Mesodermal cell (in vitro differentiated cells): ENCODE measurements around the gene CACNA1B.
"Not testable (repeated sequence)": the region's sequence is repeated elsewhere in the genome, so short reads cannot be mapped to it uniquely, and the experiment has no call there.

ENCODE experiments used
- H3K27ac ChIP-seq: 2 replicates; pipeline ENCODE4 v1.7.0; 2013; ENCODE audit warnings: mild to moderate bottlenecking, low read depth, low read length, moderate library complexity; ENCODE audit not compliant: severe bottlenecking
- H3K36me3 ChIP-seq: 2 replicates; pipeline ENCODE4 v1.7.1; 2013; ENCODE audit warnings: mild to moderate bottlenecking, low read length, moderate library complexity; ENCODE audit not compliant: control insufficient read depth, insufficient read depth
- H3K4me1 ChIP-seq: one replicate; pipeline ENCODE4 v1.7.1; 2013; ENCODE audit warnings: mild to moderate bottlenecking, low read length; ENCODE audit not compliant: insufficient read depth, control insufficient read depth, poor library complexity, severe bottlenecking
- H3K4me3 ChIP-seq: 2 replicates; pipeline ENCODE4 v1.7.0; 2013; ENCODE audit warnings: low read length, control low read depth, mild to moderate bottlenecking; ENCODE audit not compliant: insufficient read depth, poor library complexity, severe bottlenecking; ENCODE audit errors: extremely low read depth
- H3K9me3 ChIP-seq: 2 replicates; pipeline ENCODE4 v1.7.1; 2013; ENCODE audit warnings: mild to moderate bottlenecking, low read length, moderate library complexity; ENCODE audit not compliant: control insufficient read depth
- WGBS, 2 experiments: methylation state at CpG; one replicate each; pipeline ENCODE4 v1.1.5; 2013; ENCODE audit warnings: missing lambda C conversion rate in 2 of 2; ENCODE audit not compliant: insufficient coverage in 2 of 2; 5-methylcytosine and 5-hydroxymethylcytosine counted together

The CACNA1B gene

GRCh38 chr9:138120511-138121437, 243.2 kb downstream of the CACNA1B start:
- H3K4me1 ChIP-seq = no peaks in the 10 kb centered on the region
- H3K27ac ChIP-seq = no peak overlapping the region
- H3K36me3 ChIP-seq = no peaks in the 10 kb centered on the region
- WGBS, 2 experiments = 88 to 90% methylated on average over 27 to 29 of the region's 36 CpGs
- H3K9me3 ChIP-seq = peaks cover 43% of the 10 kb centered on the region
- no peak overlapping the region for H3K4me3 ChIP-seq

- no peaks in the 10 kb centered on the region for H3K4me1 ChIP-seq
- WGBS, 2 experiments = 88 to 92% methylated on average over 26 of the region's 32 CpGs
- no peak overlapping the region for H3K4me3 ChIP-seq
Measured at GRCh38 chr9:138121438-138122050, 244.0 kb downstream of the CACNA1B start.

DNA sequence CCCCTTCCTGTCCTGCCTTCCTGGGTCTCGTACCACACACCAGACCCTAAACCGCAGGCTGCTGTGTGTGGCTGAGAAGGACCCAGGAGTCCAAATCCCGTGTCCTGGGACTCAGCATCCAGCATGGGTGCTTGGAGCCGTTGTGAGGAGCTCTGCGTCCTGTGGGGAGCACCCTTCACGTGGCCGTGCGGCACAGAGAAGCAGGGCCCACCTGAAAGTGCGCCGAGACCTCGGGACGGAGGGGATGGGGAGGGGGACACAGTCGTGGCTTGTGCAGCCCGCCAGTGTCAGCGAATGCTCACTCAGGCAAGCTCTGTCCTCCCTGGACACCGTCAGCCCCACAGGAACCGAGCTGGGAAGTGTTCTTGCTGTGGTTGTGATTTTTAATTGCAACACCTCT, 244.6 kb downstream of the CACNA1B start:
- WGBS, 2 experiments = 80 to 86% methylated on average over 8 to 13 of the region's 17 CpGs
- H3K9me3 ChIP-seq = peaks cover 43% of the 10 kb centered on the region
- H3K4me1 ChIP-seq = no peaks in the 10 kb centered on the region
- H3K27ac ChIP-seq = no peak overlapping the region
- no peak overlapping the region for H3K4me3 ChIP-seq
- no peaks in the 10 kb centered on the region for H3K36me3 ChIP-seq

More at GRCh38 chr9:138121438-138122050, 244.0 kb downstream of the CACNA1B start:
- Histone ChIP-seq H3K9me3 (peaks cover 43% of the 10 kb centered on the region), H3K36me3 (no peaks in the 10 kb centered on the region), H3K27ac (no peak overlapping the region)

DNA sequence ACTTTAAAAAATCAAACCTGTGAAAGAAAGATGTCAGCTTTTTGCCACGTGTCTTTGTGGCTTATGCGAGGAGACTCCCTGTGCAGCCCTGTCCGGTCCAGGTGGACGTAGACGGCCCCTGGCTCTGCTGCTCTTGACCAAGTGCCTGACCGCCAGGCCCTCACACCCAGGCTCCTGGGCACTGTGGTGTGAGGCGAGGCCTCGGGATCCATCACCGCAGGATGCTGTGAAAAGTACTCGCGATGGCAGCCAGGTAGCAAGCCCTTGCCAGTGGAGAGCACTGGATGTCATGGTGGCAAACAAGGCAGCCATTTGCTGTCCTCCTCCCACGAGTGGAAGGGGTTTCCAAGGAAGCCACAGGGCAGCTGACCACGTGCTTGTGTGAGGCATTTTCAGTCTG, 245.1 kb downstream of the CACNA1B start:
- H3K4me1 ChIP-seq = no peaks in the 10 kb centered on the region
- WGBS, 2 experiments = 75 to 76% methylated on average over 11 to 13 of the region's 13 CpGs

DNA sequence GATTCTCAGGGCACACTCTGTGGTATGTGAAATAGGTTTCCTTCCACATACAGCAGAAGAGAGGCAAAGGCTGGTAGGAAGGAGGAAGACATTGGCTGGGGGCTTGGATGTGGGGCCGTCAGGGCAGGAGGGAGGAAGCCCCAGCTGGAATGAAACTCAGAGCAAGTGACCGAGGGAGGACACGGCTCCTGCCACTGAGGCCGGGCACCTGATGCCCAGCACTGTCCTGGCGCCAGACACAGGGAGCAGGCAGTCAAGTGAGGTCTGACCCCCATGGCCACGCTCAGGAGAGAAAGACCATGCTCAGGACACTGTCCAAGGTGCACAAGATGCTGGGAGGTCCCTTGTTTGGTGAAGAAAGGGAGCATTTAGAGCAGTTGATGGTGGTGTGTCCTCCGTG, 245.5 kb downstream of the CACNA1B start:
- WGBS, 2 experiments = 77 to 80% methylated on average over 6 to 7 of the region's 7 CpGs
- Histone ChIP-seq H3K36me3 (no peaks in the 10 kb centered on the region), H3K27ac (no peak overlapping the region), H3K4me1 (no peaks in the 10 kb centered on the region), H3K9me3 (peaks cover 43% of the 10 kb centered on the region), H3K4me3 (no peak overlapping the region)

More for the DNA sequence above, 245.1 kb downstream of the CACNA1B start:
- Histone ChIP-seq H3K4me3 (no peak overlapping the region), H3K9me3 (peaks cover 43% of the 10 kb centered on the region), H3K27ac (no peak overlapping the region), H3K36me3 (no peaks in the 10 kb centered on the region)

DNA sequence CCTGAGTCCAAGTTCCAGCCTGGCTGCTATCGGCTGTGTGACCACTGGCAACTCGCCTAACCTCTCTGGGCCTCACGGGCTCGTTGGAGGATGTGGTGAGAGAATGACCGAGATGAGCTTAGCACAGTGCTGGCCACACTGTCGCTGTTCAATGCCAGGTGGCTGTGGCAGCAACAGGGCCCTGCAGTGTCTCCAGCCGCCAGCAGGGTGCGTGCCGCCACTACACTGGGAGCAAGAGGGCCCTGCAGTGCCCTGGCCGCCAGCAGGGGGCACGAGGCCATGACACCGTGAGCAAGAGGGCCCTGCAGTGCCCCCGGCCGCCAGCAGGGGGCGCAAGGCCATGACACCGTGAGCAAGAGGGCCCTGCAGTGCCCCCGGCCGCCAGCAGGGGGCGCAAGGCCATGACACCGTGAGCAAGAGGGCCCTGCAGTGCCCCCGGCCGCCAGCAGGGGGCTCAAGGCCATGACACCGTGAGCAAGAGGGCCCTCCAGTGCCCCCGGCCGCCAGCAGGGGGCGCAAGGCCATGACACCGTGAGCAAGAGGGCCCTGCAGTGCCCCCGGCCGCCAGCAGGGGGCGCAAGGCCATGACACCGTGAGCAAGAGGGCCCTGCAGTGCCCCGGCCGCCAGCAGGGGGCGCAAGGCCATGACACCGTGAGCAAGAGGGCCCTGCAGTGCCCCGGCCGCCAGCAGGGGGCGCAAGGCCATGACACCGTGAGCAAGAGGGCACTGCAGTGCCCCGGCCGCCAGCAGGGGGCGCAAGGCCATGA, 248.7 kb downstream of the CACNA1B start:
- H3K4me3 ChIP-seq, H3K36me3 ChIP-seq, H3K27ac ChIP-seq, H3K4me1 ChIP-seq: not testable (repeated sequence)
- H3K9me3 ChIP-seq = peaks cover 23% of the 10 kb centered on the region
- 83% methylated on average over 1 of the region's 42 CpGs; no CpG with 5 or more reads in 1 of the 2 experiments for WGBS, 2 experiments

DNA sequence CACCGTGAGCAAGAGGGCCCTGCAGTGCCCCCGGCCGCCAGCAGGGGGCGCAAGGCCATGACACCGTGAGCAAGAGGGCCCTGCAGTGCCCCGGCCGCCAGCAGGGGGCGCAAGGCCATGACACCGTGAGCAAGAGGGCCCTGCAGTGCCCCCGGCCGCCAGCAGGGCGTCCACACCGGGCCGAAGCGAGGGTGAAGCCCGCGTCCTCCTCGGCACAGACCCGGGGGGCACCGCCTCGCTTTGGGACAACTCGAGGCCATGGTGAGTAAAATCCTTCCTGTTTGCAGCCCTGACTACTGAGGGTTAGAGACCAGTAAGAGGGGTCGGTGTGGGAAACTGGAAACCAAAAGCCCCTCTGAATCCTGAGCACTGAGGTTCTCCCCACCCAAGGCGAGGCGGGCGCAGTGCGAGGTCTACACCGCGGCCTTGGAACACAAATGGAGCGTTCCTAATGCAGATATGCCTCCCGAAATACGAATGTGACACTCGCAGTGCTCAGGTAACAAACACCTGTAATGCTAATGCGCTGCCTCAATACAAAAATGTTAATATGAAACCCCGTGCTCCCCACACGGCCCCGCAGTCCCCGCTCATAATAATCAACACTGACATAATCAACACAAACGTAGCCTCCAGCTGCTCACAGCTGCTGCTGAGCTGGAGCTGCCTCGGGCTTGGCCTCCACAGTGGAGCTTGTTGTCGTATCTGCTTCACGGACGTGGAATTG, 249.4 kb downstream of the CACNA1B start:
- peaks cover 17% of the 10 kb centered on the region for H3K9me3 ChIP-seq
- not testable (repeated sequence) for H3K4me1 ChIP-seq, H3K27ac ChIP-seq, H3K36me3 ChIP-seq, H3K4me3 ChIP-seq
- WGBS, 2 experiments = no CpG with 5 or more reads among the region's 43 CpGs

DNA sequence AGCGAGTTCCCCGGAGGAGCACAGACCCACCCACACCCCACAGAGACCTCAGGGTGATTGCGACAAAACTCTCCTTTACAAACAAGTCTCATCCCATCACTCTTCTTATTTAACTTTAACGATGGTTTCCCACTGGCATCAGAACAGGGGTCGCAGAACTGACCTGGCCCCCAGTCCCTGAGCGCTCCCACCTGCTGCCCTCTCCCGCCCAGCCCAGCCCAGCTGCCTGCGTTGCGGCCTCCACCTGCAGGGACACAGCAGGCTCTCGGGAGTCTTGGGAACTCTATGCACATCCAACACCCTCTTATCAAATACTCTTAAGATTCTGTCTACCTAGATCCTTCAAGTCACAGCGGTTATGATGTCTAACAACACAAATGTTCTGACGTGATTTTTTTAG, 250.4 kb downstream of the CACNA1B start:
- H3K27ac ChIP-seq, H3K4me3 ChIP-seq, H3K36me3 ChIP-seq, H3K4me1 ChIP-seq, H3K9me3 ChIP-seq: not testable (repeated sequence)
- 91 to 100% methylated on average over 2 to 5 of the region's 12 CpGs for whole genome bisulfite sequencing, 2 experiments

- not testable (repeated sequence) for H3K27ac ChIP-seq, H3K36me3 ChIP-seq, H3K4me3 ChIP-seq, H3K9me3 ChIP-seq, H3K4me1 ChIP-seq
- 88% methylated on average over 1 of the region's 4 CpGs; no CpG with 5 or more reads in 1 of the 2 experiments for WGBS, 2 experiments
Measured at GRCh38 chr9:138129318-138129717, 251.7 kb downstream of the CACNA1B start.
